Activated CD4-positive, alpha-beta T cell treated with anti-CD3 and anti-CD28 coated beads, Interleukin-2, amount 50 U/mL, for 4 hours (primary cell): ENCODE results near the gene CDK5RAP2.

Experiments used
- DNase-seq, 2 experiments: peaks; one replicate each; pipeline ENCODE4 v3.0.0-alpha.2; 2020

CDK5RAP2 gene

DNA sequence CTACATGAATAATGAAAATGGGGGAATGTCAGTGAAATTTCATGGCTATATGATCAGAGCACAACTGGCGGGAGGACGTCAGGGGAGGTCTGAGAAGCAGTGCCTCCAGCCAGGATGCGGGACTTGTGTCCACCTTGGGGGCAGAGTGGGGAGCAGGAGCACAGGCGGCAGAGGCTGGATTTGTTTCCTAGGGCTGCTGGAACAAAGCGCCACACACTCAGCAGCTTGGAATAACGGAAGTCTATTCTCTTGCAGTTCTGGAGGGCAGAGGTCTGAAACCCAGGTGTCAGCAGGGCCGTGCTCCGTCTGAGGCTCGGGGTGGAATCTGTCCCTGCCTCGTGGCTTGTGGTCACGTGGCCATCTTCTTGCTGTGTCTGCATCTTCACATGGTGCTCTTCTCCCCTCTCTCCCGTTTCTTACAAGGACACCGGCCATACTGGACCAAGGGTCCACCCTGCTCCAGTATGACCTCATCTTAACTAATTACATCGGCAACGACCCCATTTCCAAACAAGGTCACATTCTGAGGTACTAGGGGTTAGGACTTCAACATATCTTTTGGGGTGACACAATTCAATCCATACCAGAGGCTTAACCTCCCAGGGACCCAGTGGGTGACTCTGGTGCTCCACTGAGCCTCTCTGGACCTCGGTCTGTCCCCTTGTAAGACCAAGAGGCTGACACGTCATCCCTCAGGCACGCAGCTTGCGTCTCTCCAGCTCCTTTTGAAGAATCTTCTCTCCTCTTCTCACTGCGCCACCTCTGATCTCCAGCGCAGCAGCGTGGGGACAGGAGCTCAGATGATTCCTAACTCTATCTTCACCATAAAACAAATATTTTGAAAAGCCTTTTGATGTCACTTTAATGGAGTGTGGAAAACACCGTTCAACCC lies 202.5 kb downstream of the CDK5RAP2 start:
- no peak for DNase-seq

DNA sequence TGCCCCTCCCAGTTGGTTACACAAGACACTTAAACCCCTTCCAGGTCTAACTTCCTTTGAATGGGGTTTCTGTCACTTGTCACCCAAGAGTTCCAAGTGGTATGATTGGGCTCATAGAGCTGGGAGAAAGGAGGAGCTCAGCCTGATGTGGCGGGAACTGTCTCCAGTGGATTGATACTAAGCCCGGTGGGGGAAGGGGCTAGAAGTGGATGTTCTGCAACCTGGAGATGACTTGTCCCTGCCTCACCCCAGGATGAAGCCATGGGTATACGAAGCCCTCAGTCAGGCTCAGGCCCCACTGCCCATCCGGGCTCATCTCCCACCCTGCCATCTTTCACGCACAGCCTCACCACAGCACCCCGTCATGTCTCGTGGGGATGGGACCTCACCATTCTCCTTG lies 203.9 kb downstream of the CDK5RAP2 start:
- no peak for DNase-seq

DNA sequence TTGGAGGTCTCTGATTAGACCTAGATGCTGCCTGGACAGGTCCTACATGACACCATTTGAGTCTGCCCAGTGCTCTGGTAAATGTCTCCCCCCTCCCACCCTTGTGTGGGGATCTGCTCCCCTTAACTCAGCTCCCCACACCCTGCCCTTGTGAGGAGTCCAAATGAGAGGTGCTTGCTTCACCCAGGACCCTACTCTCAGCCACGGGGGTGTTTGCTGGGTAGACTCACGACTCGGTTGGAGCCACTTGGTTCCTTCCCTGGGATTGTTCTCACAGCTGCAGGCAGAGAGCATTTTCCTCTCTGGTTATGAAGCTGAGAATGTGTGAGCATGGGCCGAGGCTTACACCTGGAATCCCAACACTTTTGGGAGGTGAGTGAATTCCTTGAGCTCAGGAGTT lies 204.7 kb downstream of the CDK5RAP2 start:
- no peak for DNase-seq

DNA sequence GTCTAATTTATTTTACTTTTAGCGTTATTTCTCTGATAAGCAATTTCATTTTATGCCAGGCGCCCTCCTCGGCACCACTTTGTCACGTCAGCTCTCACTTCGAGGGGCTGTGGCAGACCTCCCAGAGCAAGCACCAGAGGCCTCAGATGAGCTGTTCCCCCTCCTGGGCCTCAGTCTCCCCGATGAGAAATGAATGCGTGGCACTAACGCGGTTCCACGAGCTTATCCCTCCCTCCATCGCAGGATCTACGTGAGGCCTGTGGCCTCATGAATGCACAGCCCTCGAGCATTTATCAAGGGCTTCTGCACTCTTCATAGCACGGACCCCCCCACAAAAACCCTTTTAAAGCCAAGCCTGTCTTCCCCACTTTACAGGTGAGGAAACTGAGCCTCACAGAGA lies 205.2 kb downstream of the CDK5RAP2 start:
- no peak for DNase-seq

DNA sequence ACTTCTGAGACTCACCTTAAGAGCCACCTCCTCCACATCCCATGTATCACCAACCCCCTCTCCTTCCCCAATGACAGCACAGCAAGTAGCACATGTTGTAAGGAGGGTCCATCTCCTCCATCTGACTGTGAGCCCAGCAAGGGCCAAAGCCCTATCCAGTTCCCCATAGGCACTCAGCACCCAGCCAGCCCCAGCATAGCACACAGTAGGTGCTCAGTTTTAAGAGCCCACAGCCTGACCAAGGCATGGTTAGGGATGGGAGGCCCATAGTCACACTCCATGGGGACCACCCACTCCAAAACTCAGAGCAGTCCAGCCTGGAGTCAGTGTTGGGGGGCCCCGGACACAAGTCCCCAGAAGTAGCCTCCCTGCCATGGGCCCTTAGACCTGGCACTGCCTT lies 205.7 kb downstream of the CDK5RAP2 start:
- DNase-seq: no peak

DNA sequence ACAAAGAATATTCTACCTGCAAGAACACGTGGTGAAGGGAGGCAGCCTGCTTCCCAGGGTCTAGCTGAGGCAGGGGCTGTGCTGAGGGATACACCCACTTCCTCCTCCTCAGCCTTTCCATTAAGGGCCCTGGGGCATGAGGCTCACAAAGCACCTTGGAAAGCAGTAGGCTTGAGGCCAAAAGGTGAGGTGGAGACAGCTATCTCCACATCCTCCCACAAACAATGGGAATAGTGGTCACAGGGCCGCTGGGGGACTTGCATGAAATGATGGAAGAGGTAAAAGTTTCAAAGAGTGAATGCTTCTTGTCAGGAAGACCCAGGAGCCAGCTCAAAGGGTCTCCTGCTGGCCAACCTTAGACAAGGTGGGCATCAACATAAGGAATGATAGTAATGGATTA lies 207.9 kb downstream of the CDK5RAP2 start:
- no peak for DNase-seq

DNA sequence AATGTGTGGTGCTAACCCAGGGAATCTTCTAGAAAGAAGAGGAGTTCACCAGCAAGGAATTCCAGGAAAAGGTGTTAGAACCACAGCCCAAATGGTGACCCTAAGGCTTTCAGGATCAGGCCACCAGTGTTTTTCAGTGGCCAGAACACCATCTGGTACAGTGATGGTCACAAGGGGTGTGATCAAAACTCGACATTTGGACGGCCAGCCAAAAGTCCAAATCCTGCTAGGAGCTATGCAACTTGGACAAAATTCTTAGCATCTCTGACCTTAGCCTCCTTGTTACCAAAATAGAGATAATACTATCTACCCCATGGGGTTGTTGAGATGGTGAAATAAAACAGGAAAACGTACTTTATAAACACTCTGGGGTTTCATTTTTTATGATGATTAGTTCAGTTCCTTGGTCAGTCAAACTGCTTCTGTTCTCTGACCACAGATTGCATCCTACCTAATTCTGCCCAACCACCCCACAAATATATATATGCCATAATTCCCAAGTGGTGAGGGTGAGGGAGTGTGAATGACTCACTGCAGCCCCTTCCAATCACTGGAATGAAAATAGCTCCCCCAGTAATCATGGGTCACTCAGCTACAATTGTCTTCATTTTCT lies 210.3 kb downstream of the CDK5RAP2 start:
- no peak for DNase-seq

DNA sequence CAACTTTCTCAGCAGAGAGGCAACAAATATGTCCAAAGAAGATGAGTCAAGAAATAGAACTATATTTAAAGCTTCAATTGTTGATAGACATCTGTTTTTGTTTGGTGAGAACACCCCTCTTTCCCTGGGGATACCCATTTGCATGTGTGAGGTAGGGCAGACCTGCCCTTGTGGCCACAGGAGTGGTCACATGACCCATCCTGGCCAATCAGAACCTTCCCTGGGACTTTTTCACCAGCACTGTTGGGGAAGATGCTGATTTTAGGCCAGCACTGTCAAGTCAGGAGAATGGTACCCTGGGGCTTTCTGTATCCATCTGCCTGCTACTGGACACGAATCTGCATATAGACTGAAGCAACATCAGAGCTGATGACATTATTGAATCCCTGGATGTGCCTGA lies 211.2 kb downstream of the CDK5RAP2 start:
- DNase-seq: no peak

DNA sequence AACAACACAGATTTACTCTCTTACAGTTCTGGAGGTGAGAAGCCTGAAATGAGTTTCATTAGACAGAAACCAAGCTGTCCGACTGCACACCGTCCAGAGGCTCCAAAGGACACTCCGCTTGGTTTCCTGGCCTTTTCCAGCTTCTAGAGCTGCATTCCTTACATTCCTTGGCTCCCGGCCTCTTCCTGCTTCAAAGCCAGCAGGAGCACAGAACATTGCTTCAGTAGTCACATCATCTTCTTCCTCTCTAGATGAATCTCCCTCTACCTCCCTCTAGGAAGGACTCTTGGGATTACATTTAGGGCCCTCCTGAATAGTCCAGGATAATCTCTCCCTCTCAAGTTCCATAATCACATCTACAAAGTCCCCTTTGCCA lies 213.3 kb downstream of the CDK5RAP2 start:
- DNase-seq: no peak

DNA sequence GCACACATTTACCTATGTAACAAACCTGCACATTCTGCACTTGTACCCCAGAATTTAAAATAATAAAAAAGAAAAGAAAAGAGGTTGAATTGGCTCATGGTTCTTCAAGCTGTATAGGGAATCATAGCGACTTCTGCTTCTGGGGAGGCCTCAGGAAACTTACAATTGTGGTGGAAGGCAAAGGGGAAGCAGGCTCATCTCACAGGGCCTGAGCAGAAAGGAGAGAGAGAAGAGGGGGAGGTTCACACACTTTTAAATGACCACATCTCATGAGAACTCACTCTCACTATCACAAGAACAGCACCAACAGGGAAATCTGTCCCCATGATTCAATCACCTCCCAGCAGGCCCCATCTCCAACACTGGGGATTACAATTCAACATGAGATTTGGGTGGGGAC lies 214.6 kb downstream of the CDK5RAP2 start:
- DNase-seq: no peak

DNA sequence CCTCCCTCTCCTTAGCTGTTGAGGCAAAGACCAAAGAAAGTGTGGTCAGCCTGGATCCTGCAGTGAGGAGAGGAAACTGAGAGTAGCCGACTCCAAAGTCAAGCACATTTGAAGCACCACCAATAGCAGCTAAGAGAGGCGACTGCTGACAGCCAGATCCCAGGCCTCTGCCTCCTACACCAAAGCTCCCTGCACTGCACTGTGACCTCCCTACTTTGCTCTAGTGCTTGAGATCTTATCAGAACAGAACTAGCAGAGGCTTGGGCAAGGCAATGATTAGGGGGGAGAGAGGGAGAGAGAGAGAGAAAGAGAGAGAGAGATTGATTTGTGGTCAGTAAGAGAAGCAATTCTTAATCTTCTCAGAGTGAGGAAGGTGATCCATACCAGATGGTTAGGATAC lies 216.3 kb downstream of the CDK5RAP2 start:
- no peak for DNase-seq

DNA sequence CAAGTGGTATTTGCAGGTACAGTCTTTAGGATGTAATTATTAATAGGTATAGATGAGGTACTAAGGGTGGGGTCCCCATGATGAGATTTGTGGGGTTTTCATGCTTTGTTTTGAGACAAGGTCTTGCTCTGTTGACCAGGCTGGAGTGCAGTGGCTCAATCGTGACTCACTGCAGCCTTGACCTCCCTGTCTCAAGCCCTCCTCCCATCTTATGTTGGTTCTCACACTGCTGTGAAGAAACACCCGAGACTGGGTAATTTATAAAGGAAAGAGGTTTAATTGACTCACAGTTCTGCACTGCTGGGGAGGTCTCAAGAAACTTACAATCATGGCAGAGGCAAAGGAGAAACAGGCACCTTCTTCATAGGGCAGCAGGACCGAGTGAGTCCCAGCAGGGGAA lies 217.5 kb downstream of the CDK5RAP2 start:
- DNase-seq: no peak

DNA sequence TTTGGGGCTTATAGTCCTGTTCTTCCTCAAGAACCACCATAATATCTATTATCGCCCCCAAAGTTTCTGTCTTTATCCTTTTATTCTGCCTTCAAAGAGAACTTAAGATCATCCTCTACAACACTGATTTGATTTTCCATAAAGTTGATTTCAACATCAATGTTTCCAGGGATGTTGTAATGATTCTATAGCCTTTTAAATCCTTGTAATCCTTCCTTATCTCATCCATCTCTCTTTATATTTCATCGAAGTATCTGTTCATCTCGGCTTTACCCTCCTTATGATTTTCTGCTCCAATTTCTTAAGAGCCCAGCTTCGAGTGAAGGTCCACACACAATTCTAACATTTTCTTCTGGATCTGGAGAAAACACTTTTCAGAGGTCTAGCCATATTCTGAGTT lies 218.4 kb downstream of the CDK5RAP2 start:
- no peak for DNase-seq

DNA sequence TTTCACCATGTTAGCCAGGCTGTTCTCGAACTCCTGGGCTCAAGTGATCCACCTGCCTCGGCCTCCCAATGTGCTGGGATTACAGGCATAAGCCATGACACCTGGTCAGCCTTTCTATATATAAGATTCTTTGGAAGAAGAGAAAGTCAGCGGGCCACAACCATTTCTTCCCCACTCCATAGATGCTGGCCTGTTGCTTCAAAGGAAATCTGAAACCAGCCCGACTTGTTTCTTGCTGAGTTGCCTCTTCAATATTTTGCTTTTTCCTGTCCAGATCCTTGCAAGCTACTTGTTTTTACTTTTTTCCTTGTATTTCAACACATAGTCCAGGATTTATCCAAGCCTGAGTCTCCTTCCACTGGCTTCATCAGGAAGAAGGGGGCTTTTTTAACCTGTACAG lies 219.5 kb downstream of the CDK5RAP2 start:
- no peak for DNase-seq

DNA sequence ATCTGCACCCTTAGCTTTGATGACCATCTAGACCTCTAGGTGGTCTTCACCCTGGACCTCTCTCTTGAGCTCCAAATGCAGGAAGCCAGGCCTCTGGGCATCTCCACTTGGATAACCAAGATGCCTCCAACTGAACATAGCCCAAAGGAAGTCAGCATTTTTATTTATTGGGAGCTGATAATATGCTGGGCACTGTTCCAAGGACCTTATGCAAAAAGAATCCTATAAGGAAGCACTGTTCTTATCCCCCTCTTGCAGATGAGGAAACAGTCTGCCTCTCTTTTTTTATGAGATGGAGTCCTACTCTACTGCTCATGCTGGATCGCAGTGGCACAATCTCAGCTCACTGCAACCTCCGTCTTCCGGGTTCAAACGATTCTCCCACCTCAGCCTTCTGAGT lies 219.9 kb downstream of the CDK5RAP2 start:
- DNase-seq: no peak

DNA sequence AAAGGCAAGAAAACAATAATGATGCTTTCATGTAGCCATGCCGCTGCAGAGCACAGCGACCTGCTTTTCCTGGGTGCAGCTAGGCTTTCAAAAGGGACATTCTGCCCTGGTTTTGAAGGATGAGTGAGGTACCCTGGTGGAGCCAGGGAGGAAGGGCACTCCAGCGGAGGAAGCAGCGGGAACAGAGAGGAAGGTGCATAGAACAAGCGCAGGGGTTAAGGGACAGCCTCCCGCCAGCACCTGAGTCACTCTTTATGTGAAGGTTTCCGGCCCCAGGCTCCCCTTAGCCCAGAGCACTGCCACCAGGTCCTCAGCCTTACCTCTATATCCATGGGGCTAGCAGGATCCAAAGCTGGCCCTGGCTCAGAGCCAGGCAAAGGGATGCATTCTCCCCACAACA lies 221.1 kb downstream of the CDK5RAP2 start:
- no peak for DNase-seq

DNA sequence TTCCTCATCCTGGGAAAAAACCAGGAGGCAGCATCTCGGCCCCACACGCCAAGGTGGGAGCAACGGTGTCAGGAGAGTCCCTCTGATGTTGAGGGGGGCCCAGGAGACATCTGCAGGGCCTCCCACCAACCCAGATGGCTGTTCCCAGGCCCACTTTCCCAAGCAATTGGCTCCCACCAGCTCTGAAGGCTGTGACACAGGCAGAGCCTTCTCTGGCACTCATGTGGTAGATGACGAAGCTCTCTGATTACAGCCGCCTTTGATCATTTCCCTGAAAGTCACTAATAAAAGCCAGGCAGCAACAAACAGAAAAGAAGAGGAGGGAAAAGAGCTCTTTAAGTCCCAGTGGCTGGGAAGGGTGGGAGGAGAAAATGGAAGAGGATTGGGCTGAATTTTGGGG lies 226.5 kb downstream of the CDK5RAP2 start:
- DNase-seq: no peak

DNA sequence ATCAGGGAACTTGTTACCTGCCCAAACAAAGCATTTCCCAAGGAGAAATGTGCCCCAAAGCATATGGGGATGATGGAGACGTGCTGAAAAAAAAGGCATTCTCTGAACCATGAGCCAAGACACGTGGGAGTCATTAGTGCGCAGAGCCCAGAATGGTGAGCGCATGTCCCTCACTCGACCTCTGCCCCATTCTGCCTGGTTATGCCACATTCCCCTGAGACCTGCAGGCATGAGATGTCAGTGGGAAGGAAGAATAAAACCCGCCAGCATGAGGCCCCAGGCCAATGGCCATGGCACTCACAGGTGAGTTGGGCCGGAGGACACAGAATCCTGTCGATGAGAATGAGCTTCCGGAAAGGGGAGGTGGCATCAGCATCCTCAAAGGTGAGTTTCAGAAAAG lies 228.9 kb downstream of the CDK5RAP2 start:
- DNase-seq: no peak

DNA sequence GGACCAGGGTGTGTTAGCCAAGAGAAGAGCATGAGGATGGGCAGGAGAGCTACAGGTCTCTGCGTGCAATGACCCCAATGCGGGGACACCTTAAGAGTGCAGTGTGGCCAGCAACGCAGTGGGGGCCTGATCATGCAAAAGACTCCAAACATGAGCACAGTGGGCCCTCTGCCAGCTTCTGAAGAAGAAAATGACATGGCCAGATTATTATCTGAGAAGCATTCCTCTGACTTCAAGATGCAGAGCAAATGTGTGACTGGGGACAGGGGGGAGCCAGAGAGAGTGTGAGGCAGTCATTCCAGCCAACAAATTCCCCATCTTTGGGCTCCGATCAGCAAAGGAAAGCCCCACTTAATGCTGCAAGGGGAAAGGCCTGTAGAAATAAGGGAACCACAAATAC lies 229.4 kb downstream of the CDK5RAP2 start:
- no peak for DNase-seq

DNA sequence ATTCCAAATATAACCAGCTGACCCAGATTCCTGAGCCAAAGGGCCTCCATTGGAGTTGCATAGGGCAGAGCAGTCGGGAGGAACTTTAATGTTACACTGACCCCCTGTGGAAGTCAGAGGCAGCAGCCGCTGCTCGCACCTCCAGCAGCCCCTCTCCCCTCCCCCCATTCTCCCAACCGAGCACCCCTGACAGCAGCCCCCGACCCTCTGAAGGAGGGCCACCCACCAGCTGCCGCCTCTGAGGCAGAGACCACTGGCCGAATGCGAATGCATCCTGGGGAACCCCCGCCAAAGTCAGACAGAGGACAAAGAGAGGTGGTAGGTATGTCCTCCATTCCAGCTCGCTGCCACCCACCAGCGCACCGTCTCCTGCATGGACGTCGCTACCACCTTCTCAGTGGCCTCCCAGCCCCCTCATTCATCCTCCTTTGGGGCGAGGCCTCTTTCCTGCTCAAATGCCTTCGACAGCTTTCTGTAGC lies 231.0 kb downstream of the CDK5RAP2 start:
- DNase-seq: no peak

DNA sequence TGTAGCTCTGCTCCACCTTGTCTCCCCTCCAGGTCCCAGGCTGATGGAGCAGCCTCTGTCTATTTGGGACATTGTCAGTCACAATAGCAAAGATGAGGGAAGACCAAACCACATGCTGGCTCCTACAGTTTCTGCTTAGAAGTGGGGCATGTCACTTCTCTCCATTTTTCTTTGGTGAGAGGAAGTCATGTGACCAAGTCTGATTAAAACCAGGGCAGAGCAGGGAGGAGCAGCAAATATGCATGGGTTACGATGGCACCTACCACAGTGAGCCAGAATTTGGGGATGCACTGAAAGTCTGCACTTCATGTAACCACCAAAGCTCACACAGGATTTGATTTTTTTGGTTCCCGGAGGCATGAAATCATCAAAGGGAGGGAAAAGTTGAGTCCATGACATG lies 234.6 kb downstream of the CDK5RAP2 start:
- DNase-seq: no peak

DNA sequence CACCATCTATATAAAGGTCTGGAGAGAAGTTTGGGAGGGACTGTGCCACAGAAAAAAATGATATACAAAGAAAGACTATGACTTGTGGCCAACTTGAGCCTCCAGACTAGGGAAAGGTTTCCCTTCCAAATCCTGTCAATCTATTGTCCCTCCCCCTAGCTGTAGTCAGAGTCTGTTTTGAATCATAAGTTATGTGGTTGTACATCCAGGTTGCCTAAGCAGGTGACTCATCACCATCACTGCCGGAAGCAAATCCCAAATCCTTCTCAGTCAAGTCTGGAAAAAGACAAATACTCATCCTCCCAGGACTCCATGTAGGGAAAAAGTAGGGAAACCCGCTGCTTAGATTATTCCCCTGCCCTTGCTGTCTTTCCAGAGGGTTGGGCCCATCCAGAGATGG lies 235.7 kb downstream of the CDK5RAP2 start:
- no peak for DNase-seq

DNA sequence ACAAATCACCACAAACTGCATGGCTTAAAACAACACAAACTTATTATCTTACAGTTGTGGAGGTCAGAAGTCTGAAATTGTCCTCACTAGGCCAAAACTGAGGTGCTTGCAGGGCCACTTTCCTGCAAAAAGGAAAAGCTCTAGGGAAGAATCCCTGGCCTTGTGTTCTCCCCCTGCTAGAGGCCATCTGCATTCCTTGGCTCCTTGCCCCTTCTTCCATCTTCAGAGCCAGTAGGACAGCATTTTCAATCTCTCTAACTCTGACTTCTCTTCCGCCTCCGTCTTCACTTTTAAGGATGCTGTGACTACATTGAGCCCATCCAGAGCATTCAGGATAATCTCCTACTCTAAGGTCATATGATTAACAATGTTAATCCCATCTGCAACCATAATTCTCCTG lies 236.6 kb downstream of the CDK5RAP2 start:
- DNase-seq: no peak
